GM12872 (cell line): ENCODE results near the gene HYOU1.

Source experiments
- TF ChIP-seq, protein P1 (sequence below): IDR thresholded peaks from 3 replicates; pipeline ENCODE4 v1.5.1; 2011; ENCODE audit warnings: low read depth, mild to moderate bottlenecking, low read length, moderate library complexity; ENCODE audit not compliant: insufficient read depth

Gene HYOU1

DNA sequence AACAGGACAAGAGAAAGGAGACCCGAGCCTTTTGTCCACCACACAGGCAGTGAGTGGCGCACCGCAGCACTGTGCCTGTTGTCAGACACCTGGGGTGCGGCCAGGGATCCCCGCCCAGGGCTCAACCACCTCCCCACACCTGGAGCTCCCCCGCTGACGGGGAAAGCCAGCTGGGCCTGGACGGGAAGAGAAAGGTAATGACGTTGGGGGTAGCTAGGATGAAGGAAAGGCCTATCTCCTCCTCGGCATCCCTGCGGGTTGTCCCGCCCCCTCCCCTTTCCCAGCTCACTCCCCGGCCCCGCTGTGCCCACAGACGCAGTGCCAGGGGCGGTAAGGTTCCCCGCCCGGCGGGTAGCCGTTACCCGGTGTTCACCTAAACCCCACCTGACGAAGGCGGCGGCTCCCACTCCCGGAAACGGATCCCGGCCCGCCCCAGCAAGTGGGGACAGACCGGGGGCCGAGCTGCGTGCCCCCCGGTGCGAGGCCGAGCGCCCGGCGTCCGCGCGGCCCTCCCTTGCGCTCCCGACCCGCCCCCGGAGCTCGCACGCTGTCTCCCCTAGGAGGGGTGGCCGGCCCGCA is 495 bp downstream of the HYOU1 start:
- TF ChIP-seq, protein P1, sequence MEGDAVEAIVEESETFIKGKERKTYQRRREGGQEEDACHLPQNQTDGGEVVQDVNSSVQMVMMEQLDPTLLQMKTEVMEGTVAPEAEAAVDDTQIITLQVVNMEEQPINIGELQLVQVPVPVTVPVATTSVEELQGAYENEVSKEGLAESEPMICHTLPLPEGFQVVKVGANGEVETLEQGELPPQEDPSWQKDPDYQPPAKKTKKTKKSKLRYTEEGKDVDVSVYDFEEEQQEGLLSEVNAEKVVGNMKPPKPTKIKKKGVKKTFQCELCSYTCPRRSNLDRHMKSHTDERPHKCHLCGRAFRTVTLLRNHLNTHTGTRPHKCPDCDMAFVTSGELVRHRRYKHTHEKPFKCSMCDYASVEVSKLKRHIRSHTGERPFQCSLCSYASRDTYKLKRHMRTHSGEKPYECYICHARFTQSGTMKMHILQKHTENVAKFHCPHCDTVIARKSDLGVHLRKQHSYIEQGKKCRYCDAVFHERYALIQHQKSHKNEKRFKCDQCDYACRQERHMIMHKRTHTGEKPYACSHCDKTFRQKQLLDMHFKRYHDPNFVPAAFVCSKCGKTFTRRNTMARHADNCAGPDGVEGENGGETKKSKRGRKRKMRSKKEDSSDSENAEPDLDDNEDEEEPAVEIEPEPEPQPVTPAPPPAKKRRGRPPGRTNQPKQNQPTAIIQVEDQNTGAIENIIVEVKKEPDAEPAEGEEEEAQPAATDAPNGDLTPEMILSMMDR: no peak

DNA sequence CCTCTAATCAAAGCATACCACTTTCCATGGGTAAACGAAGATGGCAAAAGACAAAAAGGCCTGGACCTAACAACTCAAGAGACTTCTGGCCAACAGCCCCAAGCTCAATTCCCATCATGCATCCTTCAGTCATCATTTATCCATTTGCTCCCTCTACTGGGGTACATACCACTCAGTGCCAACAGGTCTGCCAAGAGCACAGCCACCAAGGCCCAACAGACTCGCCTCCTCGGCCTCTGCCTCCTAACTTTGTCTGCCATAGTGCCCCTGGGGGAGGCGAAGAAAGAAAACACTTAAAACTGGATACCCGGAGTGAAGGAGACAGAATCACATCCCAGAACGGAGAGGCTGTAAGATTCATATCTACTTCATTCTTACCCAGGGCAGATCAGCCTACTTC is 1.1 kb downstream of the HYOU1 start:
- TF ChIP-seq, protein P1: peak; percentile 33; the same call in 1 of the 3 replicates

DNA sequence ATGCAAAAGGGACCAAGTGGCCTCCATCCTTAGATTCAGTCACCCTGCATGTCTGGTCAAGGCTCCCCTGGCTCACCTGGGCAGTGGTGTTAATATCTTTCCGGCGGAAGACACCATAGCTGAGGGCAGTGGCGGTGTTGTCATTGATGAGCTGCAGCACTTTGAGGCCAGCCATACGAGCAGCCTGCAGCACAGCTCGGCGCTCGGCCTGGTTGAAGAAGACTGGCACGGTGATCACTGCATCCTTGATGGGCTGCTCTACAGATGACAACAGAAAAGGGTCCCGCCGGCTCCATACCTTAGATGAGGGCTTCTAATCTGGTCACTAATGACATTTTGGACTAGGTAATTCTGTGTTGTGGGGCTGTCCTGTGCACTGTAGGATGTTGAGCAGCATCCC is 2.6 kb downstream of the HYOU1 start:
- TF ChIP-seq, protein P1: no peak

DNA sequence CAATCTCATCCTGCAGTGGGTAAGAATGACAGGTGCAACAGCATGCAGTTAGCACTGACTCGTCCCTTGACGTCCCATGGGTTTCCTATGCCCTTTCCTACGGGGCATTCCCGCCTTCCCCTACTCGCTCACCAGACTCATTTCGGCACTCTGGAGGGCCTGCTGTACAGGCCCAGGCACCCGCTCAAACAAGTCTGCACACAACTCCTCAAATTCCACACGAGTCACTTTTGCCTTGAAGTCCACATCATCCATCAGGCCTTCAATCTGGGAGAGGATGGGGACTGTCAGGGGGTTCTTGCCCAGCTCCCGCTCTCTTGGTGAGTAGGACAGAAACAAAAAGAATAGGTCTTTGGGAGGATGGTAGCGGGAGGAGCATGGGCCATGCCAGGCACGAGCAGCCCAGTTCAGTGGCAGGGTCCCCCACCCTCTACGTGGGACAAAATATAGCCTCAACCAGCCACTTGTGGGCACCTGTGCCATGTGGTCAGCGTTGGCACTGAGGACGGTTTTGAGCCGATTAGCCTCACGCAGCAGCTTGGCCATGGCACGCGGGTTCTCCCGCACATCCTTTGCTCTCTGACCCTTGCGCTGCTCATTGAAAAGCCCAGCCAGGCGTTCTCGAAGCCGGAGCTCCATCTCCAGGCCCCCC is 4.7 kb downstream of the HYOU1 start:
- TF ChIP-seq, protein P1: no peak

DNA sequence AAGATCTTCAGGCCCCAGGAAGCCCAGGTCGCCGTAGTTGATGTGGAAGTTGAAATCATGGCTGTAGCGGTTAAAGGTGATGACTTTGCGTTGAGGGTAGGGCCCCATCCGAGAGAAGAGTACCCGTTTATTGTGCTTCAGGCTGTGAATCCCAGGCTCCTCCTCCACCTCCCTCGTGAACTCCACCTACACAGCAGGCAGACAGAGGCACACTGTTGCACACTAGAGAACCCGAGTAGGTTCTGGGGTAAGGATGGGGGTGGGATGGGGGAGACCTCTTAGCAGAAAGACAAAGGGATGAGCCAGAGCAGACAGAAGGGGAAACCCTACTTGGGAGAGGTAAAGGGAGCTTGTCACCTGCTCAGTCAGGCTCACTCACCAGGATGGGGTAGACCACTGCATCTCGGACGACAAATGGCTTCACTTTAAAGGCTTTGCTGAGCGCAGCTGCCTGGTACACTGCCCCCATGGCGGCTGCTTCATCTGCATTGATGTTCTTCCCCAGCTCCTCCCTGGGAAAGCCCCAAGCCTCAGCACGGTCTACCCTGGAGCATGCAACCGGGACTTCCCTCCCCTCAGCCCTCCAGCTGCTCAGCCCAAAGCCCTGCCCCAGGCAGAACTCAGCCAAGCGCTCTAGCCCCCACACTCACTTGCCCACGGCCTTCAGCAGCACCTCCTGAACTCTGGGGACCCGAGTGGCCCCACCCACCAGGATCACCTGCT is 5.4 kb downstream of the HYOU1 start:
- TF ChIP-seq, protein P1: no peak

DNA sequence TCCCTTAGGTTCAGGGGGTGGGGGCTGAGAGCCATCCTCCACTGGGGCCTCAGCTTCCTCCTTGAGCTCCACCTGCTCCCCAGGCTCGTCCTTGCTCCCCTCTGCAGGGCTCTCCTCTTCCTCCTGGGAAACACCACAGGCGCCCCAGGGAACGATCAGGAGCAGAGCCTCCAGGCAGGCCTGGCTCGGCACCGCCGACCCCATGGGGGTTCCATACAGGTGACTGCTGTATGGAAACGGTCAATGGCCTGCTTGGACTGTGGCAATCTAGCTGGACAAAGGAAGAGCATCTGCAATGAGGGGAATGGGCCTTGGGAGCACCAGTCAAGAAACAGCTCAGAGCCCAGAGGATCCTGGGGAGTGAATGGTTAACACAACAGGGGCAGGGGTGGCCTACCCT is 7.9 kb downstream of the HYOU1 start:
- TF ChIP-seq, protein P1: no peak

DNA sequence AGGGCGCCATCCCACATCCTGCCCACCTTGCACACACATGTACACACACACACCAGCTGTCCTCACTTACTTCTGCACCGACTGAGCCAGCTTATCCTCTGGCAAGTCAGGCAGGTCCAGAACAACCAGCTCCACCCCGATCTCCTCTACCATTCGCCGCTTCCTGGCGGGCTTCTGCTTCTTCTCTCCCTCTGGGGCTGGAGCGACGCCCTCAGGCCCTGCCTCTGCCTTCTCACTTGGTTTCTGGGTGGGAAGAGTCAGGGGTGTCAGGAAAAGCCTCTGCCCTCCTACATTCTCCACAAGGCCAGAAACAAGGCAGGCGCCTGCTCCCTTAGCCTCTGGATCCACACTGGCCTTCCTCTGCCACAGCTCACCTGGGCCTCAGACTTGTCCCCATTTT is 8.4 kb downstream of the HYOU1 start:
- TF ChIP-seq, protein P1: no peak
